Measurements from ENCODE around the gene ADSL.

DNA sequence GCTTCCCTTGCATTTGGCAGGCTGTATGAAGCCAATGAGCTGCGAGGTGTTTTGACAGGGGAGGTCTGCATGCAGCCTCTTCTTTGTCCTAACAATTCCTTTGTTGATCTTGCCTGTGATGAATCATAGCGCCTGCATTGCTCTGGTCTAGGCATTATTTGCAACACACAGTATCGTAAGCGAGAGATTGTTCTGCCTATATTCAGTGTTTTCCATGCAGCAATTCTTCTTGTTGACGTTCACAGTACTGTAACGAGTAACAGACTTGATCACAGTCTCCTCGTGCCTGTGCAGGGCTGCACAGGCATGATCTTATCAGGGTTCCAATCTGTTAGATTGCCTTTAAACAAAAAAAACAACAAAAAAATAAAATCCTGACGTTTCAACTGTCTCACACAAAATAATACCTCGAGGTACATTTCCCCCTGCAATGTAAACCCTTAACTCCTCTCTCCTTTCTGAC, 13.9 kb upstream of the ADSL start:
- TF ChIP-seq CTCF (IDR thresholded peaks at IDR 0.05): no peak
- no peak for TF ChIP-seq POLR2A (IDR thresholded peaks at IDR 0.05)
